ENCODE measurements around the gene R3HDM2. TPM values are rescaled to one million over a fixed set of nuclear protein-coding genes. Genes with fewer than 3 reads are reported as not detected.

The R3HDM2 gene
- total RNA-seq: 10 to 100 TPM; 78.9 to 79.1 TPM

- DNase-seq (peak; percentile 96 to 97), ATAC-seq (replicated peaks in 1 of 2) (peak; percentile 97)
- Mint-ChIP-seq H3K4me1 (ENCODE audit: low read depth) (peaks cover 43% of the 10 kb centered on the region), H3K36me3 (ENCODE audit: insufficient read depth in 2 of 2) (no peaks in the 10 kb centered on the region), H3K9me3 (no peaks in the 10 kb centered on the region), H3K27me3 (ENCODE audit: low read depth) (no peaks in the 10 kb centered on the region), H3K27ac (peak within 1 kb of the TSS; percentile 99), H3K4me3 (peak within 1 kb of the TSS; percentile 94 to 97)
Measured at GRCh38 chr12:57430931-57431566, at the start of gene R3HDM2. R3HDM2 (minus strand) TSS chr12:57431043; CDS start chr12:57310428, 120,615 bp downstream.

- H3K4me3 Mint-ChIP-seq: peak within 1 kb of the TSS; percentile 97 to 98
Measured at GRCh38 chr12:57479376-57480115, 48.7 kb upstream of the R3HDM2 start, which contains the start of gene ARHGAP9. ARHGAP9 (minus strand) TSS chr12:57479866; CDS start chr12:57479406, 460 bp downstream.

GRCh38 chr12:57479043-57479375 lies 48.2 kb upstream of the R3HDM2 start:
- Mint-ChIP-seq H3K27ac (peak overlapping the region; percentile 95), H3K27me3 (ENCODE audit: low read depth) (no peaks in the 10 kb centered on the region), H3K36me3 (ENCODE audit: insufficient read depth in 2 of 2) (peaks cover 17 to 26% of the 10 kb centered on the region in 2 donors), H3K9me3 (no peaks in the 10 kb centered on the region), H3K4me3 (peak overlapping the region; percentile 97 to 98), H3K4me1 (ENCODE audit: low read depth) (peaks cover 68% of the 10 kb centered on the region)
- DNase-seq (no peak), ATAC-seq (replicated peaks in 1 of 2) (no peak)

More at GRCh38 chr12:57479376-57480115, 48.7 kb upstream of the R3HDM2 start, which contains the start of gene ARHGAP9:
- H3K27ac Mint-ChIP-seq: peak within 1 kb of the TSS; percentile 95
- no peaks in the 10 kb centered on the region for H3K9me3 Mint-ChIP-seq
- H3K27me3 Mint-ChIP-seq (ENCODE audit: low read depth): no peaks in the 10 kb centered on the region
- ATAC-seq (replicated peaks in 1 of 2) (peak; percentile 63 to 66), DNase-seq (peak; percentile 54 to 66)
- H3K4me1 Mint-ChIP-seq (ENCODE audit: low read depth): peaks cover 63% of the 10 kb centered on the region
- H3K36me3 Mint-ChIP-seq (ENCODE audit: insufficient read depth in 2 of 2): peaks cover 15 to 21% of the 10 kb centered on the region in 2 donors

DNA sequence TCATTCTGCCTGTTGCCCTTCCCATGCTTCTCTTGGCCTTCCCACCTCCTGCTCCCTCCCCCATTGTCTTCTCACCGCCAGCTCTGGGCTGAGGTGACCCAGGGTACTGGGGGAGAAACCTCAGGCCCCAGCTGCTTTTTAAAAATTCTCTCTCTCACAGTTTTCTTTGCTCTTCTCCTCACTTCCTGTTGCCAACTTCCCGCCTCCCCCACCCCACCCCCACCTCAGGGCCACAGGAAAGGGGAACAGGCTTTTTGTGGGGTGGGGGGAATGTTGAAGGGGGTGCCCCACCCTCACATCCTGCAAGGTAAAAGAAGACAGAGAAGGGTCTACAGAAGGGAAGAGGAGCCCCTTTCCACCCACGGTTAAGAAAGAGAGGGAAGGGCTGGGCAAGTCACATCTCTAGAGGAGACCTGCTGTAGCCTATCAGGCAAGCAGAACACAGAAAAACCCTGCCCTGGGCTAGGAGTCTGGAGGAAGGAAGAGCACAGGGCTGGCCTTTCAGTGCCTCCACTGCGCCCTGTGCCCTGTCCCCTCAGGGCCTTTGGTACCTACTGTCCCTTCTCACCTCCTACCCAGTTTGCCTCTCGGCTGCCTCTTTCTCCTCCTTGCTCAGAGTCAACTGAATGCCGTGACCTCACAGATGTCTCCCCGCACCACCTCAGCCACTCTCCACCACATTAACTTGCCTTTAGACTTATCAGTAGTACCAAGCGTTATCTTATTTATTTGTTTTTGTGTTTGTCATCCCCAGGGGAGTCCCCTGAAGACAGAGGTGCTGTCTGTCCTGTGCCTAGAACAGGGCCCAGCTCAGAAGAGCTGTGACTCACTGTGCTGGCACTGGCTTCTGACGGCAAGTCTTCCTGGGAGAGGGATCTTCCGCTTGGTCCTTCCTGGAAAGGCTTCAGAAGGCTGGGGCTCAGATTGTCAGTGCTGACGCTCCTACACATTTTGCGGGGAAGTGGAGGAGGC lies 47.2 kb upstream of the R3HDM2 start:
- Mint-ChIP-seq H3K36me3 (ENCODE audit: insufficient read depth in 2 of 2) (peaks cover 20 to 29% of the 10 kb centered on the region in 2 donors), H3K27me3 (ENCODE audit: low read depth) (no peaks in the 10 kb centered on the region), H3K4me3 (peak overlapping the region; percentile 97 to 98), H3K9me3 (no peaks in the 10 kb centered on the region), H3K27ac (peak overlapping the region; percentile 95), H3K4me1 (ENCODE audit: low read depth) (peaks cover 72% of the 10 kb centered on the region)
- DNase-seq (peak; percentile 56 to 57), ATAC-seq (replicated peaks in 1 of 2) (peak; percentile 50 to 58)

- Mint-ChIP-seq H3K27me3 (ENCODE audit: low read depth) (no peaks in the 10 kb centered on the region), H3K9me3 (no peaks in the 10 kb centered on the region), H3K36me3 (ENCODE audit: insufficient read depth in 2 of 2) (peaks cover 20 to 33% of the 10 kb centered on the region in 2 donors), H3K4me3 (peak overlapping the region; percentile 97 to 98), H3K4me1 (ENCODE audit: low read depth) (peaks cover 79% of the 10 kb centered on the region), H3K27ac (peak overlapping the region; percentile 95)
- DNase-seq: no peak
- no peak for ATAC-seq (replicated peaks in 1 of 2)
Measured at GRCh38 chr12:57476993-57477709, 46.3 kb upstream of the R3HDM2 start.

DNA sequence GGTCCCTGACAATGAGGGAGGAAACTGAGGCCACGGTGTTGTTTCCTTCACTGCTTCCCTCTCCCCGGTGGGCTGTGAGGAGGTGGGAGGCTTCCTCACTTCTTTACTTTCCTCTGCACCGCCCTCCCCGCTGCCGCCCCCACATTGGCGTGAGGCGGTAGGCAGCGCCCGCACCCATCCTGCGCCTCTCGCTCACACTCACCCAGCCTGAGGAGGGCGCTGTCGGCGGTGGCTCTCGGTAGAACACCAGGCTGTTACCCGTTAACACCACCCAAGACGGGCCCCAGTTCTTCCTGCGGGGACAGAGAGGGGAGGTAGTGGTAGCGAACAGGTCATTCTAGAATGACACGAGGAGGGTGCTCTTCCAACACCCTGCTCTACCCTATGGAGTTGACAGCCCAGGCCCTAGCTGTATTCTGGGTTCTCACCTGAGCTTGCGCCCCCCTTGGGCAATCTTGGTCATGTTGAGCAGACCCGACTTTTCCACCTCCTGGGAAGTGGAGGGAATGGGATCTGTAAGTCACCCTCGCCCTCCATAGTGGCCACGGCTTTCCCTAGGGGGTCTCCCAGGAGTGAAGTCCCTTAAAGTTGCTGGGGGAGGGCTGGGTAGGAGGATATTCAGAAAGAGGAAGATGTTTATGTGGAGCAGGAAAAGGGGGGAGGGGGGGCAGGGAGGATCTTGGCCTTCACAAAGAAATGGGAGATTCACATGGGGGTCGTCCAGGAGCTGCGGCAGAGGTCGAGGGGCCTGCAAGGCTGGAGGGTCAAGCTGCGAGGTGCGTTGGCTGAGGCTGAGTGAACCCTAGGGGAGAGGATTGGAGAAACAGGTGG lies 45.5 kb upstream of the R3HDM2 start:
- Mint-ChIP-seq H3K4me1 (ENCODE audit: low read depth) (peaks cover 73% of the 10 kb centered on the region), H3K9me3 (no peaks in the 10 kb centered on the region), H3K27me3 (ENCODE audit: low read depth) (no peaks in the 10 kb centered on the region), H3K4me3 (peak overlapping the region; percentile 97 to 98), H3K27ac (peak overlapping the region; percentile 95), H3K36me3 (ENCODE audit: insufficient read depth in 2 of 2) (peaks cover 17 to 34% of the 10 kb centered on the region in 2 donors)
- DNase-seq (peak; percentile 87 to 91), ATAC-seq (replicated peaks in 1 of 2) (peak; percentile 62 to 74)

GRCh38 chr12:57475271-57476161 lies 44.7 kb upstream of the R3HDM2 start:
- no peak overlapping the region for H3K27ac Mint-ChIP-seq
- no peak for ATAC-seq (replicated peaks in 1 of 2)

GRCh38 chr12:57474862-57475261 lies 44.0 kb upstream of the R3HDM2 start:
- peaks cover 58% of the 10 kb centered on the region for H3K4me1 Mint-ChIP-seq (ENCODE audit: low read depth)

More at GRCh38 chr12:57475271-57476161, 44.7 kb upstream of the R3HDM2 start:
- peaks cover 65% of the 10 kb centered on the region for H3K4me1 Mint-ChIP-seq (ENCODE audit: low read depth)
- H3K27me3 Mint-ChIP-seq (ENCODE audit: low read depth): no peaks in the 10 kb centered on the region
- no peak for DNase-seq
- peak overlapping the region; percentile 97 to 98 for H3K4me3 Mint-ChIP-seq
- no peaks in the 10 kb centered on the region for H3K9me3 Mint-ChIP-seq
- H3K36me3 Mint-ChIP-seq (ENCODE audit: insufficient read depth in 2 of 2): peaks cover 17 to 36% of the 10 kb centered on the region in 2 donors

DNA sequence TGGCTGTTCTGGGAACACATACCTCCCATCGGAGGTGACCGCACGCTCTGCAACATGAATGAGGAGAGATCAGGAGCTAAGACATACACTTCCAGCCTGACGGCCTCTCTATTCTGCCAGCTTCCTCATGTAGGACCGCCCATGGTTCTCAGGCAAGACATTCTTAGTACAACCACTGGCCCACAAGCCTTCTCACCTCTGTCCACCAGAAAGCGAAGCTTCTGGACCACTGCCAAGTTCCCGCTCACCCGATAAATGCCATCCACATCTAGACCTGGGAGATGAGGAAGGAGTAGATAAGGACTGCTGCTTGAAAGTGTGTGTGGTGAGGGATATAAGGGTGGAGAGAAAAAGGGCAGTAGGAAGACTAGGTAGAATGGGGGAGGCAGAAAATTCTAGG lies 43.6 kb upstream of the R3HDM2 start:
- ATAC-seq (replicated peaks in 1 of 2) (no peak), DNase-seq (no peak)
- Mint-ChIP-seq H3K9me3 (no peaks in the 10 kb centered on the region), H3K4me3 (peak overlapping the region; percentile 55 to 71), H3K27ac (peak overlapping the region; percentile 68), H3K27me3 (ENCODE audit: low read depth) (no peaks in the 10 kb centered on the region), H3K36me3 (ENCODE audit: insufficient read depth in 2 of 2) (peaks cover 17 to 36% of the 10 kb centered on the region in 2 donors), H3K4me1 (ENCODE audit: low read depth) (peaks cover 54% of the 10 kb centered on the region)

More at GRCh38 chr12:57474862-57475261, 44.0 kb upstream of the R3HDM2 start:
- no peaks in the 10 kb centered on the region for H3K27me3 Mint-ChIP-seq (ENCODE audit: low read depth)
- peaks cover 17 to 36% of the 10 kb centered on the region in 2 donors for H3K36me3 Mint-ChIP-seq (ENCODE audit: insufficient read depth in 2 of 2)
- peak overlapping the region; percentile 68 for H3K27ac Mint-ChIP-seq
- ATAC-seq (replicated peaks in 1 of 2): no peak
- H3K4me3 Mint-ChIP-seq: peak overlapping the region; percentile 55 to 71
- H3K9me3 Mint-ChIP-seq: no peaks in the 10 kb centered on the region
- DNase-seq: no peak

- Mint-ChIP-seq H3K27ac (peak overlapping the region; percentile 26), H3K27me3 (ENCODE audit: low read depth) (no peaks in the 10 kb centered on the region), H3K4me3 (peak overlapping the region; percentile 55 to 71), H3K36me3 (ENCODE audit: insufficient read depth in 2 of 2) (peaks cover 17 to 36% of the 10 kb centered on the region in 2 donors), H3K4me1 (ENCODE audit: low read depth) (peaks cover 48% of the 10 kb centered on the region), H3K9me3 (no peaks in the 10 kb centered on the region)
- DNase-seq (no peak), ATAC-seq (replicated peaks in 1 of 2) (no peak)
Measured at GRCh38 chr12:57473886-57474285, 43.0 kb upstream of the R3HDM2 start.

DNA sequence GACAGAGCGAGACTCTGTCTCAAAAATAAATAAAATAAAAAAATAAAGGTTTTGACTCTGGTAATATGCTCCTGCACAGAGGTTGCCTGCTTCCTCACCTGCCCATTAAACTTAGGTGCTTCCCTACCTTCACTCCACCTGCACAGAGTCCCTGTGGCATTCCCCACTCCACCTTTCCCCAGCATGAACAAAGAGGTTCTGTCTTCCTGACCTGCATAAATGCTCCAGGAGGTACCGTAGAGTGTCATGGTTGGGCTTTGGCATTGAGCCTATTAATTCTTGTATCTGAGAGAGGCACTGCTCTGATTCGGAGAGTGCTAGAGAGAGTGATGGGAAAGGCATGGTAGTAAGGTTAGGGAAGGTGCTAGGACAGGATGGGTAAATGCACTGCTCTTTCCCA lies 42.5 kb upstream of the R3HDM2 start:
- Mint-ChIP-seq H3K27ac (no peak overlapping the region), H3K36me3 (ENCODE audit: insufficient read depth in 2 of 2) (peaks cover 16 to 35% of the 10 kb centered on the region in 2 donors)

More for the DNA sequence above, 42.5 kb upstream of the R3HDM2 start:
- ATAC-seq (replicated peaks in 1 of 2): no peak
- peaks cover 43% of the 10 kb centered on the region for H3K4me1 Mint-ChIP-seq (ENCODE audit: low read depth)
- H3K27me3 Mint-ChIP-seq (ENCODE audit: low read depth): no peaks in the 10 kb centered on the region
- DNase-seq: no peak
- H3K9me3 Mint-ChIP-seq: no peaks in the 10 kb centered on the region
- H3K4me3 Mint-ChIP-seq: no peak overlapping the region

Measured in activated T-cell treated with anti-CD3 and anti-CD28 coated beads, Interleukin-2, amount 50 U/mL, for 72 hours (primary cell).